Right cardiac atrium (tissue), 5 donors: ENCODE measurements around the gene NUMA1. TPM values are rescaled to one million over a fixed set of nuclear protein-coding genes. Genes with fewer than 3 reads are reported as not detected.
A peak's percentile ranks its signal among the peaks of the same experiment; 100 is the strongest.

Experiments used
- ATAC-seq, 2 donors: fragments of 200-7000 bp; cut with Tn5 transposase; one replicate each; pipeline versions ENCODE4 v1.8.0 to v1.9.1; 2020; ENCODE audit warnings: moderate library complexity in 2 of 2, mild to moderate bottlenecking in 1 of 2
- DNase-seq, 3 donors: peaks; one replicate each; pipeline ENCODE4 v3.0.0-alpha.2; 2020
- H3K27ac ChIP-seq: one replicate; pipeline ENCODE4 v1.5.1; 2013; ENCODE audit warnings: mild to moderate bottlenecking, low read length, control low read depth, moderate library complexity
- H3K27me3 ChIP-seq: one replicate; pipeline ENCODE4 v1.6.1; 2013; ENCODE audit not compliant: control insufficient read depth, insufficient read depth
- H3K4me1 ChIP-seq: one replicate; pipeline ENCODE4 v1.6.1; 2013; ENCODE audit warnings: low read length; ENCODE audit not compliant: control insufficient read depth, insufficient read depth
- H3K4me3 ChIP-seq: one replicate; pipeline ENCODE4 v1.5.1; 2013; ENCODE audit warnings: low read length, control low read depth
- H3K9me3 ChIP-seq: one replicate; pipeline ENCODE4 v1.6.1; 2013; ENCODE audit warnings: low read length; ENCODE audit not compliant: control insufficient read depth
- WGBS: extraction: QIAGEN DNeasy Blood & Tissue Kit; methylation state at CpG from one replicate; pipeline ENCODE4 v1.1.7; 2013; 5-methylcytosine and 5-hydroxymethylcytosine counted together
- intact Hi-C, 4 donors: fragments of 100-400 bp; cut with DNase I; formaldehyde crosslinking; loops; one replicate each; pipeline versions ENCODE4 v1.11.0 to v1.14.0; 2022 to 2023
- polyA plus RNA-seq: library from polyadenylated mRNA; stranded (reverse); fragments of 200-250 nt; gene quantifications from one replicate; pipeline ENCODE4 v1.2.3, GENCODE V29; 2013
- total RNA-seq, 4 donors: library from RNA; stranded (reverse); fragmentation: NEBNext Ultra II Directional; extraction: Animal tissue kit (Norgen Biotek cat#: 25700); gene quantifications; one replicate each; pipeline ENCODE4 v1.2.1, GENCODE V29; 2021
- donor health status: healthy with polysubstance abuse.
- donor health status: DM: no; HTN: yes; CAD: no.
- donor health status: DM: no; HTN: no; CAD: no.
- donor health status: DM: no; HTN: yes; CAD: no; lungs with severe emphysema.
- donor health status: DM: yes; HTN: yes; CAD: no.

Gene NUMA1
- total and polyA plus RNA-seq, 5 donors: 75.8 to 125 (median 103) TPM

DNA sequence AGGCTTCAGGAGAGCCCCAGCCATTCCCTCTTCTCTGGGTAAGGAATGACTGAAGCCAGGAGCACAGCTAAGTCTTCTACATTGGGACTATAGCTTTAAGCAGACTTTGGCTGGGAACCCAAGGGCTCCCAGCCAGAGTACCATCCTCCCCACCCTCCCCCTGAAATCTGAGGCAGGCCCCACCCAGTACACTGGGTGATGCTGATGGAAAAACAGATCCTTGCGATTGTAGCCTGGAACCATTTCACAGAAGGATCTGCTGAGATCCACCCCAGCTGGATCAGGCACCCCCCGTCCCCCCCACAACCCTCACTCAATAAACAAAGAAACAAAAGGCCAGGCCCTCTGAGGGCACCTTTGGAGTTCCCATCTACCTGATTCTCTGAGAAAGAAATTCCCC, 41.9 kb downstream of the NUMA1 start:
- H3K9me3 ChIP-seq: no peaks in the 10 kb centered on the region
- no peaks in the 10 kb centered on the region for H3K27me3 ChIP-seq
- DNase-seq (peak; percentile 67 to 87 (median 83)), ATAC-seq (peak; percentile 69 to 78)
- intact Hi-C loops: no loop called here
- peak overlapping the region; percentile 91 for H3K27ac ChIP-seq
- peaks cover 13% of the 10 kb centered on the region for H3K4me1 ChIP-seq
- H3K4me3 ChIP-seq: peak overlapping the region; percentile 59
- WGBS: 5% methylated on average over 2 of the region's 2 CpGs

GRCh38 chr11:72037554-72038311, 42.6 kb downstream of the NUMA1 start:
- intact Hi-C loops: no loop called here
- peaks cover 13% of the 10 kb centered on the region for H3K4me1 ChIP-seq

GRCh38 chr11:72036687-72037086, 43.7 kb downstream of the NUMA1 start:
- ATAC-seq: no peak
- Histone ChIP-seq H3K27me3 (no peaks in the 10 kb centered on the region), H3K4me1 (peaks cover 13% of the 10 kb centered on the region), H3K9me3 (no peaks in the 10 kb centered on the region), H3K27ac (peak overlapping the region; percentile 22), H3K4me3 (no peak overlapping the region)
- intact Hi-C loops: no loop called here
- DNase-seq: no peak
- WGBS: 46% methylated on average over 3 of the region's 3 CpGs

More at GRCh38 chr11:72037554-72038311, 42.6 kb downstream of the NUMA1 start:
- ATAC-seq: peak in 1 of 2 donors; percentile 7
- peak overlapping the region; percentile 59 for H3K4me3 ChIP-seq
- peak; percentile 61 to 85 (median 79) for DNase-seq
- H3K9me3 ChIP-seq: no peaks in the 10 kb centered on the region
- WGBS: 38% methylated on average over 4 of the region's 4 CpGs
- peak overlapping the region; percentile 91 for H3K27ac ChIP-seq
- H3K27me3 ChIP-seq: no peaks in the 10 kb centered on the region

- intact Hi-C loops: no loop called here
- Histone ChIP-seq H3K27ac (no peak overlapping the region), H3K4me3 (no peak overlapping the region), H3K27me3 (no peaks in the 10 kb centered on the region), H3K4me1 (peaks cover 1% of the 10 kb centered on the region), H3K9me3 (no peaks in the 10 kb centered on the region)
- WGBS: 33% methylated on average over 1 of the region's 1 CpG
- ATAC-seq (no peak), DNase-seq (no peak)
Observed at GRCh38 chr11:72030472-72031045, 49.8 kb downstream of the NUMA1 start.

DNA sequence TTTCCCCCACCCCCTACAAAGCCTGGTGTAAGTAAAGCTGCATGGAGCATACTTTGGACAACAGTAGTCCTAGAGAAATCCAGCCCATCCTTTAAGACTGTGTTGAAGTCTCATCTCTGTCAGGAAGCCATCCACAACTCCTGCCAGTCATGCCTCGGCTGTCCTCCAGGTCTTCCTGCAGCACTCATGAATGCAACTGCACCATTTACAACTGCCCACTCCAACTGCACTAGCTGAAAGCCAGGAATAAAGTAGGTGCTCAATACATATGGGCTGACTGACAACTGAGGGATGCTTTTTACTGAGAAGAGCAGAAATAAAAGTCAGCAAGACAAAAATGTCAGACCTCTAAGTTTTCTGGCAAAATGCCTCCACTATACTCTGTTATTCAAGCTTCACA, 54.3 kb downstream of the NUMA1 start:
- Histone ChIP-seq H3K4me3 (no peak overlapping the region), H3K27me3 (no peaks in the 10 kb centered on the region), H3K4me1 (peaks cover 4% of the 10 kb centered on the region), H3K27ac (no peak overlapping the region), H3K9me3 (no peaks in the 10 kb centered on the region)
- ATAC-seq (no peak), DNase-seq (no peak)
- intact Hi-C loops: loop anchor here in 1 of 4 donors (5.0 kb wide), 1 partner anchor 56 kb away; the partner anchor contains the start of genes LRRC51 and NUMA1
- WGBS: 49% methylated on average over 1 of the region's 1 CpG

DNA sequence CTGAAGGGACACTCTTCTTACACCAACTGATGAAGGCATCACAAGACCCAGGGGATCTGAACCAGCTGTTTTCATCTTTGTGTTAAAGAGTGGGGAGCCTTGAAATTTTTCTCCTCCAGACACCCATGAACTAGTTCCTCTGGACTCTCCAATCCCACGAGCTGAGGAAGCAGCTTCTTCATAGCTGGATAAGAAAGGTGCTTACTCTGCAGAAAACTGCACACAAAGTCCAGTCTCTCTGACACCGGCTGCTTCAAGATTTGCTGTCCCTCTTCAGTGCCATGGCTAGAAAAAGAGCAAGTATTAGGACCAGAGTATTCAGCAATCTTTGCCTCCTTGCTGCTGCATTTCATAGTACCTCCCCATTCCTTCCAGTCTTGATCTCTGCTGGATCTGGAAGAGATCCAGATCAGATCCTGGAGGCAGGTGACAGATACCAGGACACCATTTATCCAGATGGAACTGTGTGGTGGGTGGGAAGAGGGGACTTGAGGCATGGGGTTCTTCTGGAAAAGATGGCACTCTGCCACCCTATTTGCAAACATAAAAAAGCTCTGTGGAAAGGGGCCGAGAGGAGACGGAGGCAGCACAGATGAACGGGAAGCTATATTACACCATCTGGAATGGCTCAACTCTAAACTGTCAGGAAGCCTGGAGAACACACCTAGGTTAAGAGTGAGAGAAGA, 56.1 kb downstream of the NUMA1 start:
- whole genome bisulfite sequencing: 35% methylated on average over 5 of the region's 5 CpGs
- intact Hi-C loops: loop anchor here (2.0 to 5.0 kb wide), 2 partner anchors 67 to 68 kb away; no protein-coding TSS in a partner anchor

DNA sequence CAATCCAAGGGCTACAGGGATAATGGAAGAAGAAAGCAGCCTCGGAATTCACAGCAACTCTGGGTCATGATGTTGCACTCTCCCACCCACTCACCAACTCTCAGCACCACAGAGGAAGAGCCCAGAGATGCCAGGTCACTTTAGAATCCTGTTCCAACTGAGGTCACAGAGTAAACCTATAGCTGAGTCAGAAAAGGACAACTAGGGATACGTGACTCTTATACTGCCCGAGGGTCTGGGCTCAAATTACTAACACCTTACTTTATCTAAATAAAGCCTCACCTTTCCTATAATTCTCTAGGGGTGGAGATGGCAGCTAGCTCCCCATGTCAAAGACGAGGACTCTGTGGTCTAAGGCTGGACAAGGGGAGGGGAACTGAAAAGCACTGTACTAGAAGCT, 57.0 kb downstream of the NUMA1 start:
- Histone ChIP-seq H3K27ac (no peak overlapping the region), H3K9me3 (no peaks in the 10 kb centered on the region), H3K4me3 (no peak overlapping the region), H3K27me3 (no peaks in the 10 kb centered on the region), H3K4me1 (peaks cover 4% of the 10 kb centered on the region)
- intact Hi-C loops: loop anchor here in 1 of 4 donors (5.0 kb wide), 1 partner anchor 69 kb away; no protein-coding TSS in a partner anchor
- no peak for ATAC-seq
- WGBS: 76% methylated on average over 4 of the region's 4 CpGs
- DNase-seq: no peak

More for the DNA sequence above, 56.1 kb downstream of the NUMA1 start:
- H3K4me3 ChIP-seq: no peak overlapping the region
- no peak for ATAC-seq
- H3K9me3 ChIP-seq: no peaks in the 10 kb centered on the region
- DNase-seq: no peak
- no peak overlapping the region for H3K27ac ChIP-seq
- H3K4me1 ChIP-seq: peaks cover 4% of the 10 kb centered on the region
- no peaks in the 10 kb centered on the region for H3K27me3 ChIP-seq

GRCh38 chr11:72018171-72018570, 62.2 kb downstream of the NUMA1 start:
- Histone ChIP-seq H3K4me1 (peaks cover 10% of the 10 kb centered on the region), H3K27ac (no peak overlapping the region), H3K9me3 (no peaks in the 10 kb centered on the region), H3K4me3 (no peak overlapping the region), H3K27me3 (no peaks in the 10 kb centered on the region)
- intact Hi-C loops: no loop called here
- ATAC-seq (no peak), DNase-seq (no peak)
- 87% methylated on average over 9 of the region's 9 CpGs for WGBS

GRCh38 chr11:72015511-72016061, 64.8 kb downstream of the NUMA1 start:
- peaks cover 18% of the 10 kb centered on the region for H3K4me1 ChIP-seq
- WGBS: 89% methylated on average over 10 of the region's 10 CpGs

DNA sequence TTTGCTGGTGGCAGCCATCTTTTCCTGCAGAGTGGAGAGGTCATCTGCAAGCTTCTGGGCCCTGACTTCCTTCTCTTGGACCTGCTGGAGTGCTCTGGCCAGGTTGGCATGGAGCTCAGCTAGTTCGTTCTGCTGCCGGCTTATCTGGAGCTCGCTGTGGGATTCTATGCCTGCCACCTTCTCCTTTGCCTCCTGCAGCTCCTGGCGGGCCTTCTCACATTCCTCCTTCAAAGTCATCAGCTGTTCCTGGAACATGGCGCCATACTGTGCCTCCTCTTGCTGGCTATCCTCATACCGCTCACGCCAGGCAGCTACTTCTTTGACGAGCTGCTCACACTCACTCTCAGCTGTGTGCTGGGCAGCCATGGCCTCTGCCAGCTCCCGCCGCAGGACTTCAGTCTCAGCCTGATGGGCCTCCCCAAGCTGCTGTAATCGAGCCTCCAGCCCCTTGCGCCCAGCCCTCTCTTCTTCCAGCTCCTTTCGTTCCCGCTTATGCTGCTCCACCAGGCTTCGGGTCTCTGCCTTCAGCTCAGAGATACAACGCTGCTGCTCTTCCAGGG, 65.5 kb downstream of the NUMA1 start:
- 89% methylated on average over 16 of the region's 16 CpGs for WGBS
- H3K9me3 ChIP-seq: no peaks in the 10 kb centered on the region
- H3K4me1 ChIP-seq: peaks cover 18% of the 10 kb centered on the region
- H3K27ac ChIP-seq: no peak overlapping the region
- DNase-seq (no peak), ATAC-seq (no peak)
- intact Hi-C loops: no loop called here
- no peaks in the 10 kb centered on the region for H3K27me3 ChIP-seq
- H3K4me3 ChIP-seq: no peak overlapping the region

More at GRCh38 chr11:72015511-72016061, 64.8 kb downstream of the NUMA1 start:
- no peak overlapping the region for H3K4me3 ChIP-seq
- ATAC-seq (no peak), DNase-seq (peak in 1 of 3 donors; percentile 54)
- H3K9me3 ChIP-seq: no peaks in the 10 kb centered on the region
- H3K27me3 ChIP-seq: no peaks in the 10 kb centered on the region
- H3K27ac ChIP-seq: no peak overlapping the region
- intact Hi-C loops: no loop called here
